ENCODE results near the gene LRR1.

DNA sequence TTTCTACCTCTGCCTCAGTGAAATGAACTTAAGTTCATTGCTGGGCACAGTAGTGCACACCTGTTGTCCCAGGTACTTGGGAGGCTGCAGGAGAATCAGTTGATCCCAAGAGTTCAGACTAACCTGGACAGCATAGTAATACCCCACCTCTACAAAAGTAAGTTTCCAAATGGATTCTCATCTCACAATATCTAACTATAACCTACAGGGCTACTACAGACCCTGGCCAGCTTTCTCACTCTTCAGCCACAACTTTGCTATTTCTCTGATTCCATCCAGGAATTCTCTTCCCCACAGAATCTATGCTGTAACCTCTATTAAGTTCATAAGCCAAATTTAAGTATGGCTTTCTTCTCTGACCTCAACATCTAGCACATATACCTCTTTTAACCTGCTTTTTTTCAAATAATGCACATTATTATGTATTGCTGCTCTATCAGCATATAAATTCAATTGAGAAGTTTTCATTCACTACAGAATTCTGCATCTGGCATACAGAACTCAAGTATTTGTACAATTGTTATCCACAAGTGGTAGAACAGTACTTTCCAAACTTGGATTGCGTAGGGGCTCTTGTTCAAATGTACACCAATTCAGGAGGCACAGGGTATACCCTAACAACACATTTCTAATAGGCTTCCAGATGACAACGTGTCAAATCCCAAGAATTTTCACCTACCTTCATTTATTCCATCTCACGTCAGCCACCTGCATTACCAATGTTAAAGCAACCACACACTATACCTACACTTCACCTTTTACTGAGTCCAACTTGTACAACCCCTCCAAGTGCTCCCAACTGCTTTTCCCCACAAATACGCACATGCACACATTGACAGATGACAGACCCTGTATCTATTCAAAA, 16.4 kb upstream of the LRR1 start:
- TF ChIP-seq, protein P1, sequence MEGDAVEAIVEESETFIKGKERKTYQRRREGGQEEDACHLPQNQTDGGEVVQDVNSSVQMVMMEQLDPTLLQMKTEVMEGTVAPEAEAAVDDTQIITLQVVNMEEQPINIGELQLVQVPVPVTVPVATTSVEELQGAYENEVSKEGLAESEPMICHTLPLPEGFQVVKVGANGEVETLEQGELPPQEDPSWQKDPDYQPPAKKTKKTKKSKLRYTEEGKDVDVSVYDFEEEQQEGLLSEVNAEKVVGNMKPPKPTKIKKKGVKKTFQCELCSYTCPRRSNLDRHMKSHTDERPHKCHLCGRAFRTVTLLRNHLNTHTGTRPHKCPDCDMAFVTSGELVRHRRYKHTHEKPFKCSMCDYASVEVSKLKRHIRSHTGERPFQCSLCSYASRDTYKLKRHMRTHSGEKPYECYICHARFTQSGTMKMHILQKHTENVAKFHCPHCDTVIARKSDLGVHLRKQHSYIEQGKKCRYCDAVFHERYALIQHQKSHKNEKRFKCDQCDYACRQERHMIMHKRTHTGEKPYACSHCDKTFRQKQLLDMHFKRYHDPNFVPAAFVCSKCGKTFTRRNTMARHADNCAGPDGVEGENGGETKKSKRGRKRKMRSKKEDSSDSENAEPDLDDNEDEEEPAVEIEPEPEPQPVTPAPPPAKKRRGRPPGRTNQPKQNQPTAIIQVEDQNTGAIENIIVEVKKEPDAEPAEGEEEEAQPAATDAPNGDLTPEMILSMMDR (tag by site-specific recombination; IDR thresholded peaks at IDR 0.05): no peak
- TF ChIP-seq ZFP41 (tag by site-specific recombination; IDR thresholded peaks at IDR 0.05; ENCODE audit: borderline replicate concordance) (no peak), ZEB2 (tag by site-specific recombination; IDR thresholded peaks at IDR 0.05) (no peak)
- TF ChIP-seq, protein P2, sequence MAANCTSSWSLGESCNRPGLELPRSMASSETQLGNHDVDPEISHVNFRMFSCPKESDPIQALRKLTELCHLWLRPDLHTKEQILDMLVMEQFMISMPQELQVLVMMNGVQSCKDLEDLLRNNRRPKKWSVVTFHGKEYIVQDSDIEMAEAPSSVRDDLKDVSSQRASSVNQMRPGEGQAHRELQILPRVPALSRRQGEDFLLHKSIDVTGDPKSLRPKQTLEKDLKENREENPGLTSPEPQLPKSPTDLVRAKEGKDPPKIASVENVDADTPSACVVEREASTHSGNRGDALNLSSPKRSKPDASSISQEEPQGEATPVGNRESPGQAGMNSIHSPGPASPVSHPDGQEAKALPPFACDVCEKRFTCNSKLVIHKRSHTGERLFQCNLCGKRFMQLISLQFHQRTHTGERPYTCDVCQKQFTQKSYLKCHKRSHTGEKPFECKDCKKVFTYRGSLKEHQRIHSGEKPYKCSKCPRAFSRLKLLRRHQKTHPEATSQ (tag by site-specific recombination; IDR thresholded peaks at IDR 0.05): no peak
- TF ChIP-seq, protein P3, sequence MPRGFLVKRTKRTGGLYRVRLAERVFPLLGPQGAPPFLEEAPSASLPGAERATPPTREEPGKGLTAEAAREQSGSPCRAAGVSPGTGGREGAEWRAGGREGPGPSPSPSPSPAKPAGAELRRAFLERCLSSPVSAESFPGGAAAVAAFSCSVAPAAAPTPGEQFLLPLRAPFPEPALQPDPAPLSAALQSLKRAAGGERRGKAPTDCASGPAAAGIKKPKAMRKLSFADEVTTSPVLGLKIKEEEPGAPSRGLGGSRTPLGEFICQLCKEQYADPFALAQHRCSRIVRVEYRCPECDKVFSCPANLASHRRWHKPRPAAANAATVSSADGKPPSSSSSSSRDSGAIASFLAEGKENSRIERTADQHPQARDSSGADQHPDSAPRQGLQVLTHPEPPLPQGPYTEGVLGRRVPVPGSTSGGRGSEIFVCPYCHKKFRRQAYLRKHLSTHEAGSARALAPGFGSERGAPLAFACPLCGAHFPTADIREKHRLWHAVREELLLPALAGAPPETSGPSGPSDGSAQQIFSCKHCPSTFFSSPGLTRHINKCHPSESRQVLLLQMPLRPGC (tag by site-specific recombination; IDR thresholded peaks at IDR 0.05): no peak

Data from HEK293 (cell line).